ENCODE results near the gene TMED7.

TMED7 gene

GRCh38 chr5:115585265-115585664 lies 40.6 kb downstream of the TMED7 start:
- no peak for DNase-seq (ENCODE audit: low read depth)
- TF ChIP-seq, protein P1, sequence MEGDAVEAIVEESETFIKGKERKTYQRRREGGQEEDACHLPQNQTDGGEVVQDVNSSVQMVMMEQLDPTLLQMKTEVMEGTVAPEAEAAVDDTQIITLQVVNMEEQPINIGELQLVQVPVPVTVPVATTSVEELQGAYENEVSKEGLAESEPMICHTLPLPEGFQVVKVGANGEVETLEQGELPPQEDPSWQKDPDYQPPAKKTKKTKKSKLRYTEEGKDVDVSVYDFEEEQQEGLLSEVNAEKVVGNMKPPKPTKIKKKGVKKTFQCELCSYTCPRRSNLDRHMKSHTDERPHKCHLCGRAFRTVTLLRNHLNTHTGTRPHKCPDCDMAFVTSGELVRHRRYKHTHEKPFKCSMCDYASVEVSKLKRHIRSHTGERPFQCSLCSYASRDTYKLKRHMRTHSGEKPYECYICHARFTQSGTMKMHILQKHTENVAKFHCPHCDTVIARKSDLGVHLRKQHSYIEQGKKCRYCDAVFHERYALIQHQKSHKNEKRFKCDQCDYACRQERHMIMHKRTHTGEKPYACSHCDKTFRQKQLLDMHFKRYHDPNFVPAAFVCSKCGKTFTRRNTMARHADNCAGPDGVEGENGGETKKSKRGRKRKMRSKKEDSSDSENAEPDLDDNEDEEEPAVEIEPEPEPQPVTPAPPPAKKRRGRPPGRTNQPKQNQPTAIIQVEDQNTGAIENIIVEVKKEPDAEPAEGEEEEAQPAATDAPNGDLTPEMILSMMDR (conservative IDR thresholded peaks at IDR 0.05; ENCODE audit: low read length): no peak
- H3K4me3 ChIP-seq (ENCODE audit: low read length): no peak overlapping the region

- H3K4me3 ChIP-seq (ENCODE audit: low read length): no peak overlapping the region
- TF ChIP-seq, protein P1 (conservative IDR thresholded peaks at IDR 0.05; ENCODE audit: low read length): no peak
- no peak for DNase-seq (ENCODE audit: low read depth)
These were observed 41.3 kb downstream of the TMED7 start for GRCh38 chr5:115584501-115584900.

- TF ChIP-seq, protein P1 (conservative IDR thresholded peaks at IDR 0.05; ENCODE audit: low read length): no peak
- H3K4me3 ChIP-seq (ENCODE audit: low read length): no peak overlapping the region
- DNase-seq (ENCODE audit: low read depth): peak; percentile 90
These were observed 42.4 kb downstream of the TMED7 start for GRCh38 chr5:115583474-115583873.

GRCh38 chr5:115580941-115581340 lies 44.9 kb downstream of the TMED7 start:
- no peak overlapping the region for H3K4me3 ChIP-seq (ENCODE audit: low read length)
- DNase-seq (ENCODE audit: low read depth): no peak

GRCh38 chr5:115579747-115580173 lies 46.1 kb downstream of the TMED7 start:
- H3K4me3 ChIP-seq (ENCODE audit: low read length): no peak overlapping the region
- no peak for DNase-seq (ENCODE audit: low read depth)
- TF ChIP-seq, protein P1 (conservative IDR thresholded peaks at IDR 0.05; ENCODE audit: low read length): no peak

More at GRCh38 chr5:115580941-115581340, 44.9 kb downstream of the TMED7 start:
- TF ChIP-seq, protein P1 (conservative IDR thresholded peaks at IDR 0.05; ENCODE audit: low read length): no peak

DNA sequence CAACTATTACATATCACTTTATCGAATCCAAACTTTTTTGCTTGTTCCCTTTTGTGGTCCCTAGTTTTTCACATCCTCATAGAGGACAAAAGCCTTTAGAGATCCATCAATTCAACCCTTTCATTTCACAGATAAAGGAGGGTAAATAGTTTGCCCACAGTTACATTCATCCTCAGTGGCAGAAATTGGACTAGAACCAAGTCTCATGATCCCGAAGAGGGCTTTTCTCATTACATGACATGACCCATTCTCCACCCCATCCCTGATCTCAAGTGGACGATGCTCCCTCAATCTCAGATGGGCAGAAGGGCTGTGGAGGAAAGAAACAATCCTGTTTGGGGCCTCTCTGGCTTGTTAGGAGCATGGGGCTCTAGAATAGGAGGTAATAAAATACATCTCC lies 46.6 kb downstream of the TMED7 start:
- H3K4me3 ChIP-seq (ENCODE audit: low read length): no peak overlapping the region
- DNase-seq (ENCODE audit: low read depth): no peak
- TF ChIP-seq, protein P1 (conservative IDR thresholded peaks at IDR 0.05; ENCODE audit: low read length): no peak

DNA sequence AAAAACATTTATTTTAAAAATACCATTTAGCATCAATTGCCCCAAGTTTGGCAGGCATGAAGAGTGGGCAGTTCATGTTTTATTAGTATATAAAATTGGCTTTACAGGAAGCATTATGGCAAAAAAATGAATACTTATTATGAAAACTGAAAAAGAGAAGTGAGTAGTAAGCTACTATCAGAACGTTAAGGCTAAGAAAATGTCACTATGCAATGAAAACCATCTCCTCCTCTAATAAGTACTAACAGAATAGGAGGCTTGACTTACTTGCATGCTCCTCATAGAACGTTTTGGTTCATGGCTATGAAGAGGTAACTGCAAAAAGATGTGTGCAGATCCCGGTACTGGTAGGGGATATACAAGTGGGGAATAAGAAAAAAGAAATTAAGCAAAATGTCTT lies 47.2 kb downstream of the TMED7 start:
- TF ChIP-seq, protein P1 (conservative IDR thresholded peaks at IDR 0.05; ENCODE audit: low read length): no peak
- H3K4me3 ChIP-seq (ENCODE audit: low read length): no peak overlapping the region
- no peak for DNase-seq (ENCODE audit: low read depth)

Measured in AG10803 (cell line).